Lung (tissue), 12 donors: Measurements from ENCODE around the gene IRF8. TPM values are rescaled to one million over a fixed set of nuclear protein-coding genes. Genes with fewer than 3 reads are reported as not detected.

Source experiments
- ATAC-seq: fragments of 200-7000 bp; cut with Tn5 transposase; one replicate; pipeline ENCODE4 v1.9.1; 2020; ENCODE audit warnings: moderate number of reproducible peaks; ENCODE audit not compliant: insufficient read depth, low FRiP score
- DNase-seq, 3 donors: peaks; one replicate each; pipeline ENCODE4 v3.0.0-alpha.2; 2013 to 2017
- H3K27ac ChIP-seq, 2 donors: one replicate each; pipeline ENCODE4 v1.5.1; 2013; ENCODE audit warnings: mild to moderate bottlenecking in 2 of 2, moderate library complexity in 2 of 2, control low read depth in 1 of 2, inconsistent platforms in 1 of 2, low read depth in 1 of 2, low read length in 1 of 2
- H3K27me3 ChIP-seq, 3 donors: one replicate each; pipeline ENCODE4 v1.5.1; 2013; ENCODE audit warnings: low read length in 2 of 3; ENCODE audit not compliant: control insufficient read depth in 3 of 3, insufficient read depth in 3 of 3
- H3K36me3 ChIP-seq, 4 donors: one replicate each; pipeline ENCODE4 v1.5.1; 2013; ENCODE audit warnings: low read length in 4 of 4, mild to moderate bottlenecking in 1 of 4, moderate library complexity in 1 of 4; ENCODE audit not compliant: control insufficient read depth in 4 of 4, insufficient read depth in 4 of 4
- H3K4me1 ChIP-seq, 5 donors: one replicate each; pipeline ENCODE4 v1.5.1; 2013; ENCODE audit warnings: low read length in 5 of 5, mild to moderate bottlenecking in 2 of 5, moderate library complexity in 1 of 5; ENCODE audit not compliant: control insufficient read depth in 5 of 5, insufficient read depth in 5 of 5
- H3K4me3 ChIP-seq: one replicate; pipeline ENCODE4 v1.5.1; 2013; ENCODE audit warnings: mild to moderate bottlenecking, control low read depth, moderate library complexity
- H3K9ac ChIP-seq, 2 donors: one replicate each; pipeline ENCODE4 v1.5.1; 2013; ENCODE audit warnings: low read length in 2 of 2, control low read depth in 1 of 2; ENCODE audit not compliant: insufficient read depth in 1 of 2
- H3K9me3 ChIP-seq, 4 donors: one replicate each; pipeline ENCODE4 v1.5.1; 2013; ENCODE audit warnings: low read length in 3 of 4, mild to moderate bottlenecking in 1 of 4, moderate library complexity in 1 of 4; ENCODE audit not compliant: control insufficient read depth in 4 of 4, insufficient read depth in 3 of 4
- WGBS, 2 donors: extraction: QIAGEN DNeasy Blood & Tissue Kit; methylation state at CpG; one replicate each; pipeline ENCODE4 v1.1.7; 2013; 5-methylcytosine and 5-hydroxymethylcytosine counted together
- polyA plus RNA-seq, 2 donors: library from polyadenylated mRNA; stranded (reverse); fragments of 200-250 nt; gene quantifications; one replicate each; pipeline ENCODE4 v1.2.1, GENCODE V29; 2013
- total RNA-seq, 2 donors: library from RNA; depleted of rRNA in 1 of 2; stranded (reverse); fragments of >200 nt in 1 of 2; gene quantifications; one replicate each; pipeline ENCODE4 v1.2.1, GENCODE V29; 2014 to 2021
- TF ChIP-seq, protein P1 (sequence below): IDR thresholded peaks from 2 replicates; pipeline ENCODE4 v1.5.1; 2012; ENCODE audit warnings: mild to moderate bottlenecking; ENCODE audit errors: control extremely low read depth, extremely low read depth
- donor health status: control.
- donor health status: control.
- donor health status: Bipolar disorder and iron deficiency.
- donor health status: healthy.
- donor health status: DM: yes; HTN: yes; CAD: no.

IRF8 gene
- total and polyA plus RNA-seq, 4 donors: 7.3 to 48.3 (median 37.0) TPM

DNA sequence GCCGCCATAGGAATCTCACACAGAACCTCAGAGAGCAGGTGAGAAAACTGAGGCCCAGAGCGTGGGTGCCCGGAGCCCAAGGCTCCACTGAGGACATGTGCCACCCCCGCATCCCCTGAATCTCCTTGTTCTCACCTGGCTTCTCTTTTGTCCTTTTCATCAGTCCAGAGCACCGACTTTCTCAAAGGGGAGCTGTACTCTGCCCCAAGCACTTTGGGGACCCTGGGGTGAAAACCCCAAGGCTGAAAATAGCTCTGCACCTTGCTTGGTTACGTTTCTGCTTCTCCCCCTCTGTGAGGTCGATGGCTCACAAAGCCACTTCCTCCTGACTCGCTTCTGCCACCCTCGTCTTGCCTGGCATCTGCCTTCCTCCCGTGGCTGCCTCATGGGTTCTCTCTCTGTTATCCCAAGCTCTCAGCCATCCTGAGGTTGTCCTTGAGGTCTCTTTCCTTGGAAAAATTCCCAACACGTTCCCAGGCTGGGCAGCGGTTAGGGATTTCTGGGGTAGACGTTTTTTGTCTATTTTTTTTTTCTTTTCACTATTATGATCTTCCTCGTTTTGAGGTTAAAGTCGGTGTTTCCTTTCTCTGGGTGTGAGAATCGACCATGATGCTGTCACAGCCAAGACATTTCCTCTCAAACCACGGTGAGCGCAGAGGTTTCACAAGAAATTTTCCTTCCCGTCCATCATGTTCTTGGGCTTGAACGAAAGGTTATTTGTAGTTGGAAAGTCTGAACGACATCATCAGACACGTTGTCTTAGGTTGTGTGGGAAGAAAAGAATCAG lies 37.2 kb downstream of the IRF8 start:
- TF ChIP-seq, protein P1, sequence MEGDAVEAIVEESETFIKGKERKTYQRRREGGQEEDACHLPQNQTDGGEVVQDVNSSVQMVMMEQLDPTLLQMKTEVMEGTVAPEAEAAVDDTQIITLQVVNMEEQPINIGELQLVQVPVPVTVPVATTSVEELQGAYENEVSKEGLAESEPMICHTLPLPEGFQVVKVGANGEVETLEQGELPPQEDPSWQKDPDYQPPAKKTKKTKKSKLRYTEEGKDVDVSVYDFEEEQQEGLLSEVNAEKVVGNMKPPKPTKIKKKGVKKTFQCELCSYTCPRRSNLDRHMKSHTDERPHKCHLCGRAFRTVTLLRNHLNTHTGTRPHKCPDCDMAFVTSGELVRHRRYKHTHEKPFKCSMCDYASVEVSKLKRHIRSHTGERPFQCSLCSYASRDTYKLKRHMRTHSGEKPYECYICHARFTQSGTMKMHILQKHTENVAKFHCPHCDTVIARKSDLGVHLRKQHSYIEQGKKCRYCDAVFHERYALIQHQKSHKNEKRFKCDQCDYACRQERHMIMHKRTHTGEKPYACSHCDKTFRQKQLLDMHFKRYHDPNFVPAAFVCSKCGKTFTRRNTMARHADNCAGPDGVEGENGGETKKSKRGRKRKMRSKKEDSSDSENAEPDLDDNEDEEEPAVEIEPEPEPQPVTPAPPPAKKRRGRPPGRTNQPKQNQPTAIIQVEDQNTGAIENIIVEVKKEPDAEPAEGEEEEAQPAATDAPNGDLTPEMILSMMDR: no peak
- Histone ChIP-seq H3K36me3 (no peaks in the 10 kb centered on the region), H3K27me3 (peaks cover 0 to 6% (median 0%) of the 10 kb centered on the region in 3 donors), H3K9me3 (no peaks in the 10 kb centered on the region), H3K4me3 (no peak overlapping the region), H3K9ac (no peak overlapping the region), H3K27ac (no peak overlapping the region), H3K4me1 (peaks cover 0 to 10% (median 0%) of the 10 kb centered on the region in 5 donors)
- WGBS, 2 donors: 27 to 40% methylated on average over 22 of the region's 22 CpGs
- DNase-seq (no peak), ATAC-seq (no peak)

DNA sequence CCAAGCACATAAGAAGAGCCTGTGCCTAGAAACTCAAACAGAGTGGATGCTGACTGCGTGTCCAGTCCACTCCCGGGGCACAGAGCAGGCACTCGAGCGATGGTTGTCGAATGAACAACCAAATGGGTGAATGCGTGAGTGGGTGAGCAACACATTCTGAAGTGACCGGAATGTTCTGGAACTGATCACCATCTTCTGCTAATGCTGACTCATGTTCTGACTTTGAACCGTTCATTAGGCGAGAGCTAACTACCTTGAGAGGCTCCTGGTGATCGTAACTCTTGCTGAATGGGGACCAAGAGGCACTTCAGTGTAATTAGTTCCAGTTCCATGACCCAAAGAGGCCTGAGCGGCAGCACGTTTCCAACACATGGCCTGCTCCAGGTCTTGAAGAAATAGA lies 37.9 kb downstream of the IRF8 start:
- 69 to 75% methylated on average over 12 of the region's 12 CpGs for WGBS, 2 donors
- Histone ChIP-seq H3K9me3 (no peaks in the 10 kb centered on the region), H3K27me3 (peaks cover 0 to 6% (median 0%) of the 10 kb centered on the region in 3 donors), H3K4me1 (peaks cover 0 to 5% (median 0%) of the 10 kb centered on the region in 5 donors), H3K9ac (no peak overlapping the region), H3K4me3 (no peak overlapping the region), H3K27ac (no peak overlapping the region), H3K36me3 (no peaks in the 10 kb centered on the region)
- DNase-seq (no peak), ATAC-seq (no peak)
- TF ChIP-seq, protein P1: no peak

DNA sequence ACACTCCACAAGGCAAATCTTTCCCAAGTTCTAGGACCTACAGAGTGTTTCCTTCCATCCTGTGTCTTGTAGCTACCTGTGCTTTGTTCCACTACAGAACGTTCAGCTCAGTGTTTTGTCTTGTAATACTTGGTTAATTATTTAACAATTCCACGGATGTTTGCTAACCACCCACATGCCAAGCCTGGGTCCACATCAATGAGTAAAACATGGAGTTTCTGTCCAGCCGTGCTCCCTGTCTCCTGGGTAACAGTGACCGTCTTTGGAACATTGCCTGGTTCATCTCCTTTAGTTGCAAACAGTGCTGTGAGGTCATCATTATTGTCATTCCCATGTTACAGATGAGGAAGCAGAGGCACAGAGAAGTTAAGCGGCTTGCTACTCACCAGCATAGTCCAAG lies 41.3 kb downstream of the IRF8 start:
- no peak overlapping the region for H3K4me3 ChIP-seq
- TF ChIP-seq, protein P1: no peak
- WGBS, 2 donors: 71 to 81% methylated on average over 5 of the region's 5 CpGs
- H3K4me1 ChIP-seq: no peaks in the 10 kb centered on the region
- no peaks in the 10 kb centered on the region for H3K36me3 ChIP-seq
- no peak for DNase-seq
- H3K9me3 ChIP-seq: no peaks in the 10 kb centered on the region
- ATAC-seq: no peak
- no peak overlapping the region for H3K27ac ChIP-seq
- peaks cover 0 to 6% (median 0%) of the 10 kb centered on the region in 3 donors for H3K27me3 ChIP-seq
- H3K9ac ChIP-seq: no peak overlapping the region
